ENCODE measurements around the gene MYO3B.

Gene MYO3B

GRCh38 chr2:170694316-170694715, 516.4 kb downstream of the MYO3B start:
- no peak for ATAC-seq (ENCODE audit: insufficient read depth, low read depth)
- Histone ChIP-seq H3K4me3 (ENCODE audit: low read depth in 1 of 2, low read length in 2 of 2) (no peak overlapping the region), H3K27me3 (ENCODE audit: insufficient read depth, low read length, poor library complexity) (no peaks in the 10 kb centered on the region), H3K79me2 (ENCODE audit: insufficient read depth, low read length) (no peaks in the 10 kb centered on the region), H3K4me1 (ENCODE audit: insufficient read depth, low read length) (no peaks in the 10 kb centered on the region), H3K9ac (ENCODE audit: low read depth, low read length) (no peak overlapping the region), H2AFZ (ENCODE audit: low read depth, low read length) (no peak overlapping the region), H4K20me1 (ENCODE audit: insufficient read depth, low read length) (no peaks in the 10 kb centered on the region), H3K27ac (ENCODE audit: low read length) (no peak overlapping the region), H3K36me3 (ENCODE audit: insufficient read depth, low read length) (no peaks in the 10 kb centered on the region), H3K9me3 (ENCODE audit: insufficient read depth, low read length, severe bottlenecking) (no peaks in the 10 kb centered on the region), H3K4me2 (ENCODE audit: insufficient read depth, low read length) (no peak overlapping the region)
- TF ChIP-seq CTCF (IDR thresholded peaks at IDR 0.05; ENCODE audit: borderline replicate concordance, extremely low read depth, low read length, poor library complexity, severe bottlenecking) (no peak), EZH2 (IDR thresholded peaks at IDR 0.05; ENCODE audit: borderline replicate concordance, low read depth, low read length, severe bottlenecking) (no peak)
- no peak for DNase-seq

- ATAC-seq (ENCODE audit: insufficient read depth, low read depth), result no peak
Observed at GRCh38 chr2:170695521-170696410, 517.8 kb downstream of the MYO3B start.

GRCh38 chr2:170696948-170697347, 519.0 kb downstream of the MYO3B start:
- Histone ChIP-seq H3K36me3 (ENCODE audit: insufficient read depth, low read length) (no peaks in the 10 kb centered on the region), H2AFZ (ENCODE audit: low read depth, low read length) (no peak overlapping the region), H3K27me3 (ENCODE audit: insufficient read depth, low read length, poor library complexity) (peaks cover 4% of the 10 kb centered on the region), H3K9ac (ENCODE audit: low read depth, low read length) (no peak overlapping the region), H3K79me2 (ENCODE audit: insufficient read depth, low read length) (no peaks in the 10 kb centered on the region), H3K27ac (ENCODE audit: low read length) (no peak overlapping the region), H3K9me3 (ENCODE audit: insufficient read depth, low read length, severe bottlenecking) (no peaks in the 10 kb centered on the region), H4K20me1 (ENCODE audit: insufficient read depth, low read length) (no peaks in the 10 kb centered on the region), H3K4me3 (ENCODE audit: low read depth in 1 of 2, low read length in 2 of 2) (no peak overlapping the region), H3K4me1 (ENCODE audit: insufficient read depth, low read length) (no peaks in the 10 kb centered on the region), H3K4me2 (ENCODE audit: insufficient read depth, low read length) (no peak overlapping the region)
- DNase-seq (no peak), ATAC-seq (ENCODE audit: insufficient read depth, low read depth) (no peak)
- no peak for TF ChIP-seq EZH2 (IDR thresholded peaks at IDR 0.05; ENCODE audit: borderline replicate concordance, low read depth, low read length, severe bottlenecking)
- TF ChIP-seq CTCF (IDR thresholded peaks at IDR 0.05; ENCODE audit: borderline replicate concordance, extremely low read depth, low read length, poor library complexity, severe bottlenecking), result no peak

More at GRCh38 chr2:170695521-170696410, 517.8 kb downstream of the MYO3B start:
- Histone ChIP-seq H3K4me1 (ENCODE audit: insufficient read depth, low read length) (no peaks in the 10 kb centered on the region), H3K4me2 (ENCODE audit: insufficient read depth, low read length) (no peak overlapping the region), H3K79me2 (ENCODE audit: insufficient read depth, low read length) (no peaks in the 10 kb centered on the region), H2AFZ (ENCODE audit: low read depth, low read length) (no peak overlapping the region), H3K36me3 (ENCODE audit: insufficient read depth, low read length) (no peaks in the 10 kb centered on the region), H4K20me1 (ENCODE audit: insufficient read depth, low read length) (no peaks in the 10 kb centered on the region), H3K9me3 (ENCODE audit: insufficient read depth, low read length, severe bottlenecking) (no peaks in the 10 kb centered on the region), H3K27me3 (ENCODE audit: insufficient read depth, low read length, poor library complexity) (no peaks in the 10 kb centered on the region), H3K9ac (ENCODE audit: low read depth, low read length) (no peak overlapping the region), H3K27ac (ENCODE audit: low read length) (no peak overlapping the region), H3K4me3 (ENCODE audit: low read depth in 1 of 2, low read length in 2 of 2) (no peak overlapping the region)
- TF ChIP-seq CTCF (IDR thresholded peaks at IDR 0.05; ENCODE audit: borderline replicate concordance, extremely low read depth, low read length, poor library complexity, severe bottlenecking) (no peak), EZH2 (IDR thresholded peaks at IDR 0.05; ENCODE audit: borderline replicate concordance, low read depth, low read length, severe bottlenecking) (no peak)
- no peak for DNase-seq

Data from DND-41 (cell line).